ENCODE data around the gene LPIN3. TPM values are rescaled to one million over a fixed set of nuclear protein-coding genes. Genes with fewer than 3 reads are reported as not detected.

The LPIN3 gene
- polyA plus RNA-seq, 1 of the 3 experiments (the other 2 are of a cell fraction): 0.21 TPM

GRCh38 chr20:41364967-41365765 is 24.5 kb downstream of the LPIN3 start:
- Histone ChIP-seq H3K9me3 (no peaks in the 10 kb centered on the region), H2AFZ (ENCODE audit: low read depth) (no peak overlapping the region), H3K4me2 (no peak overlapping the region), H3K79me2 (ENCODE audit: insufficient read depth) (no peaks in the 10 kb centered on the region), H3K27me3 (ENCODE audit: insufficient read depth) (peaks cover 43% of the 10 kb centered on the region), H4K20me1 (ENCODE audit: insufficient read depth) (no peaks in the 10 kb centered on the region), H3K9me2 (no peaks in the 10 kb centered on the region), H3K27ac (ENCODE audit: low read depth in 2 of 2, low read length in 1 of 2) (no peak overlapping the region), H3K36me3 (replicated peaks in 1 of 2; ENCODE audit: control insufficient read depth in 1 of 2, insufficient read depth in 2 of 2, low read length in 1 of 2) (no peaks in the 10 kb centered on the region), H3K4me3 (ENCODE audit: low read depth in 2 of 2, low read length in 1 of 2) (no peak overlapping the region), H3F3A (replicated peaks; ENCODE audit: insufficient read depth) (no peaks in the 10 kb centered on the region), H3K9ac (no peak overlapping the region), H3K4me1 (ENCODE audit: control insufficient read depth in 1 of 2, insufficient read depth in 2 of 2, low read depth in 1 of 2, low read length in 1 of 2) (peaks cover 0 to 13% of the 10 kb centered on the region in 2 experiments; a peak in 1 of 4 replicates)
- no peak for DNase-seq
- ChIA-PET CTCF (interaction anchor here (1.4 to 8.1 kb wide), 2 partner anchors 20 to 25 kb away, joined by 5 to 55 read pairs; partner anchors contain the start of gene LPIN3), POLR2A (interaction anchor here (1.3 kb wide), 1 partner anchor 14 kb away, joined by 3 read pairs; no protein-coding TSS in a partner anchor)
- no peak for TF ChIP-seq MAX (IDR thresholded peaks at IDR 0.05; ENCODE audit: low read depth)
- TF ChIP-seq FOXJ3 (CRISPR knock-in tag; IDR thresholded peaks at IDR 0.05): no peak
- TF ChIP-seq SMC3 (IDR thresholded peaks at IDR 0.05; ENCODE audit: low read depth, low read length): no peak
- no peak for TF ChIP-seq NRF1 (IDR thresholded peaks at IDR 0.05; ENCODE audit: low read depth, low read length)
- no peak for TF ChIP-seq RAD21 (IDR thresholded peaks at IDR 0.05; ENCODE audit: low read length)
- no peak for TF ChIP-seq NFIC (IDR thresholded peaks at IDR 0.05; ENCODE audit: borderline replicate concordance)
- no peak for TF ChIP-seq USF1 (IDR thresholded peaks at IDR 0.05; ENCODE audit: borderline replicate concordance, low read depth)
- TF ChIP-seq RCOR1 (IDR thresholded peaks at IDR 0.05; ENCODE audit: low read length): no peak
- TF ChIP-seq EZH2phosphoT487 (IDR thresholded peaks at IDR 0.05; ENCODE audit: borderline replicate concordance, low read depth): no peak
- TF ChIP-seq MEF2A (IDR thresholded peaks at IDR 0.05; ENCODE audit: borderline replicate concordance, low read depth): no peak
- TF ChIP-seq PBX3 (IDR thresholded peaks at IDR 0.05): no peak
- TF ChIP-seq JUND (IDR thresholded peaks at IDR 0.05): no peak
- TF ChIP-seq ELF1 (IDR thresholded peaks at IDR 0.05): no peak
- no peak for TF ChIP-seq TCF12 (IDR thresholded peaks at IDR 0.05)
- TF ChIP-seq MXI1 (IDR thresholded peaks at IDR 0.05; ENCODE audit: low read depth, low read length): no peak
- no peak for TF ChIP-seq RXRA (IDR thresholded peaks at IDR 0.05; ENCODE audit: borderline replicate concordance, low read depth)
- no peak for TF ChIP-seq TEAD4 (IDR thresholded peaks at IDR 0.05; ENCODE audit: borderline replicate concordance, insufficient read depth)
- no peak for TF ChIP-seq CHD2 (IDR thresholded peaks at IDR 0.05; ENCODE audit: low read length, partially characterized antibody)
- 73% methylated on average over 14 of the region's 19 CpGs for WGBS (ENCODE audit: low lambda C conversion rate)
